Left lung (tissue), 10 donors: ENCODE measurements around the gene SPATA7. TPM values are rescaled to one million over a fixed set of nuclear protein-coding genes. Genes with fewer than 3 reads are reported as not detected.
"Not testable (repeated sequence)": the region's sequence is repeated elsewhere in the genome, so short reads cannot be mapped to it uniquely, and the experiment has no call there.

Source experiments
- ATAC-seq: fragments of 200-7000 bp; cut with Tn5 transposase; one replicate; pipeline ENCODE4 v1.9.1; 2020; ENCODE audit warnings: moderate library complexity
- DNase-seq, 4 donors: peaks; one replicate each; pipeline ENCODE4 v3.0.0-alpha.2; 2013 to 2020
- H3K27ac ChIP-seq, 2 donors: fragments of 200-600 bp; sonication (generic) in 1 of 2; one replicate each; pipeline versions ENCODE4 v1.5.0 to v1.8.0; 2020 to 2021
- H3K27me3 ChIP-seq, 2 donors: fragments of 200-600 bp; sonication (generic) in 1 of 2; one replicate each; pipeline versions ENCODE4 v1.5.0 to v1.8.0; 2020 to 2021
- H3K36me3 ChIP-seq, 2 donors: fragments of 200-600 bp; sonication (generic) in 1 of 2; one replicate each; pipeline versions ENCODE4 v1.5.0 to v1.8.0; 2020 to 2021
- H3K4me1 ChIP-seq, 2 donors: fragments of 200-600 bp; one replicate each; pipeline ENCODE4 v1.8.0; 2021
- H3K4me3 ChIP-seq, 2 donors: fragments of 200-600 bp; sonication (generic) in 1 of 2; one replicate each; pipeline versions ENCODE4 v1.5.0 to v1.8.0; 2020 to 2021; ENCODE audit warnings: mild to moderate bottlenecking in 1 of 2
- H3K9me3 ChIP-seq, 2 donors: fragments of 200-600 bp; sonication (generic) in 1 of 2; one replicate each; pipeline versions ENCODE4 v1.5.0 to v1.8.0; 2020 to 2021
- CTCF ChIP-seq, 2 donors: fragments of 200-600 bp; sonication (generic) in 1 of 2; IDR thresholded peaks; one replicate each; pipeline versions ENCODE4 v1.5.0 to v1.8.0; 2021; ENCODE audit warnings: antibody characterized with exemption in 2 of 2
- intact Hi-C, 2 donors: fragments of 100-400 bp; cut with DNase I; formaldehyde crosslinking; loops; one replicate each; pipeline versions ENCODE4 v1.11.2 to v1.14.2; 2022
- polyA plus RNA-seq, 6 donors: library from polyadenylated mRNA; unstranded; fragments of 120-200 nt; gene quantifications; one replicate each; pipeline ENCODE4 v1.2.1, GENCODE V29; 2013; ENCODE audit not compliant: insufficient read length in 6 of 6
- total RNA-seq, 2 donors: library from RNA; stranded (reverse); fragmentation: NEBNext Ultra II Directional; extraction: Animal tissue kit (Norgen Biotek cat#: 25700); gene quantifications; one replicate each; pipeline ENCODE4 v1.2.1, GENCODE V29; 2021
- donor health status: DM: no; HTN: yes; CAD: no.
- donor health status: DM: no; HTN: no; CAD: no.

Gene SPATA7
- total and polyA plus RNA-seq, 8 donors = 8.9 to 31.4 (median 23.3) TPM

GRCh38 chr14:88363644-88364043, 21.8 kb upstream of the SPATA7 start:
- peaks cover 0 to 11% of the 10 kb centered on the region in 2 donors for H3K27me3 ChIP-seq
- H3K4me1 ChIP-seq = no peaks in the 10 kb centered on the region
- H3K9me3 ChIP-seq = peaks cover 0 to 4% of the 10 kb centered on the region in 2 donors
- no peak overlapping the region for H3K4me3 ChIP-seq
- no peak for ATAC-seq
- intact Hi-C loops = no loop called here
- TF ChIP-seq CTCF (IDR thresholded peaks at IDR 0.05) = no peak
- H3K27ac ChIP-seq = no peak overlapping the region
- H3K36me3 ChIP-seq = no peaks in the 10 kb centered on the region
- DNase-seq = no peak

GRCh38 chr14:88364710-88365413, 20.6 kb upstream of the SPATA7 start:
- intact Hi-C loops = no loop called here
- Histone ChIP-seq H3K27ac (no peak overlapping the region), H3K9me3 (peaks cover 0 to 4% of the 10 kb centered on the region in 2 donors), H3K4me3 (no peak overlapping the region), H3K4me1 (no peaks in the 10 kb centered on the region), H3K27me3 (peaks cover 0 to 16% of the 10 kb centered on the region in 2 donors), H3K36me3 (no peaks in the 10 kb centered on the region)
- ATAC-seq (no peak), DNase-seq (no peak)
- TF ChIP-seq CTCF (IDR thresholded peaks at IDR 0.05) = no peak

- no peaks in the 10 kb centered on the region for H3K4me1 ChIP-seq
- H3K27ac ChIP-seq = no peak overlapping the region
- intact Hi-C loops = no loop called here
- no peak for DNase-seq
- H3K4me3 ChIP-seq = no peak overlapping the region
- TF ChIP-seq CTCF (IDR thresholded peaks at IDR 0.05) = no peak
- H3K36me3 ChIP-seq = no peaks in the 10 kb centered on the region
- no peak for ATAC-seq
- H3K27me3 ChIP-seq = peaks cover 0 to 16% of the 10 kb centered on the region in 2 donors
- peaks cover 0 to 3% of the 10 kb centered on the region in 2 donors for H3K9me3 ChIP-seq
Observed at GRCh38 chr14:88369496-88369895, 16.0 kb upstream of the SPATA7 start.

GRCh38 chr14:88379706-88380343, 5.6 kb upstream of the SPATA7 start:
- Histone ChIP-seq H3K9me3 (peaks cover 0 to 7% of the 10 kb centered on the region in 2 donors), H3K4me3 (no peak overlapping the region), H3K27me3 (no peaks in the 10 kb centered on the region), H3K27ac (no peak overlapping the region), H3K4me1 (peaks cover 5 to 6% of the 10 kb centered on the region in 2 donors), H3K36me3 (no peaks in the 10 kb centered on the region)
- no peak for ATAC-seq
- no peak for DNase-seq
- no peak for TF ChIP-seq CTCF (IDR thresholded peaks at IDR 0.05)
- intact Hi-C loops = no loop called here

- Histone ChIP-seq H3K4me1 (peaks cover 6 to 8% of the 10 kb centered on the region in 2 donors), H3K9me3 (peaks cover 0 to 3% of the 10 kb centered on the region in 2 donors), H3K36me3 (no peaks in the 10 kb centered on the region), H3K27ac (no peak overlapping the region), H3K27me3 (no peaks in the 10 kb centered on the region), H3K4me3 (no peak overlapping the region)
- intact Hi-C loops = no loop called here
- ATAC-seq = no peak
- TF ChIP-seq CTCF (IDR thresholded peaks at IDR 0.05) = no peak
- no peak for DNase-seq
Observed at GRCh38 chr14:88380405-88380804, 5.1 kb upstream of the SPATA7 start.

- H3K4me3 ChIP-seq, intact Hi-C loops, H3K27ac ChIP-seq, H3K9me3 ChIP-seq, H3K27me3 ChIP-seq, ATAC-seq, DNase-seq, H3K36me3 ChIP-seq: not testable (repeated sequence)
- H3K4me1 ChIP-seq = peaks cover 11 to 16% of the 10 kb centered on the region in 2 donors
Observed at GRCh38 chr14:88381634-88382033, 3.8 kb upstream of the SPATA7 start.
